Breast epithelium (tissue), 4 donors: ENCODE data around the gene CCDC9B. TPM values are rescaled to one million over a fixed set of nuclear protein-coding genes. Genes with fewer than 3 reads are reported as not detected.

Experiments used
- DNase-seq, 2 donors: peaks; one replicate each; pipeline ENCODE4 v3.0.0-alpha.2; 2019; ENCODE audit warnings: low spot score in 2 of 2
- H3K27ac ChIP-seq, 2 donors: fragments of 200-600 bp; sonication (generic) in 1 of 2; one replicate each; pipeline ENCODE4 v1.5.1; 2016 to 2019; ENCODE audit warnings: mild to moderate bottlenecking in 1 of 2
- H3K27me3 ChIP-seq, 2 donors: fragments of 200-600 bp; sonication (generic) in 1 of 2; one replicate each; pipeline versions ENCODE4 v1.5.1 to v1.6.0; 2017 to 2019; ENCODE audit warnings: control low read depth in 1 of 2, mild to moderate bottlenecking in 1 of 2
- H3K36me3 ChIP-seq: fragments of 200-600 bp; one replicate; pipeline ENCODE4 v1.5.1; 2019
- H3K4me1 ChIP-seq, 2 donors: fragments of 200-600 bp; sonication (generic); one replicate each; pipeline ENCODE4 v1.5.1; 2016 to 2019; ENCODE audit warnings: control low read depth in 1 of 2
- H3K4me3 ChIP-seq, 3 donors: fragments of 200-600 bp; sonication (generic); 1 replicate in 2 of 3; 2 replicates in 1 of 3; pipeline ENCODE4 v1.5.1; 2016 to 2019; ENCODE audit warnings: mild to moderate bottlenecking in 3 of 3, moderate library complexity in 2 of 3
- H3K9me3 ChIP-seq, 2 donors: fragments of 200-600 bp; sonication (generic) in 1 of 2; one replicate each; pipeline ENCODE4 v1.5.1; 2016 to 2019; ENCODE audit warnings: control low read depth in 1 of 2
- CTCF ChIP-seq, 3 donors: fragments of 450-650 bp; IDR thresholded peaks; one replicate each; pipeline ENCODE4 v1.5.1; 2016 to 2017; ENCODE audit warnings: antibody characterized with exemption in 3 of 3, mild to moderate bottlenecking in 3 of 3, moderate library complexity in 3 of 3
- POLR2A ChIP-seq: fragments of 450-650 bp; IDR thresholded peaks from one replicate; pipeline ENCODE4 v1.6.1; 2016; ENCODE audit warnings: antibody characterized with exemption, mild to moderate bottlenecking, moderate library complexity
- POLR2AphosphoS5 ChIP-seq, 3 donors: sonication (generic); formaldehyde crosslinking; IDR thresholded peaks; one replicate each; pipeline ENCODE4 v1.6.1; 2017; ENCODE audit warnings: antibody characterized with exemption in 3 of 3
- intact Hi-C: fragments of 100-400 bp; cut with DNase I; formaldehyde crosslinking; loops from one replicate; pipeline ENCODE4 v1.15.1; 2023; ENCODE audit warnings: low total_unique reads
- total RNA-seq, 3 donors: library from RNA; depleted of rRNA; stranded (reverse); fragments of >200 nt; gene quantifications; one replicate each; pipeline ENCODE4 v1.1.0, GENCODE V29; 2016

The CCDC9B gene
- total RNA-seq, 3 donors from 2014 or later: 4.0 to 14.1 (median 9.4) TPM

DNA sequence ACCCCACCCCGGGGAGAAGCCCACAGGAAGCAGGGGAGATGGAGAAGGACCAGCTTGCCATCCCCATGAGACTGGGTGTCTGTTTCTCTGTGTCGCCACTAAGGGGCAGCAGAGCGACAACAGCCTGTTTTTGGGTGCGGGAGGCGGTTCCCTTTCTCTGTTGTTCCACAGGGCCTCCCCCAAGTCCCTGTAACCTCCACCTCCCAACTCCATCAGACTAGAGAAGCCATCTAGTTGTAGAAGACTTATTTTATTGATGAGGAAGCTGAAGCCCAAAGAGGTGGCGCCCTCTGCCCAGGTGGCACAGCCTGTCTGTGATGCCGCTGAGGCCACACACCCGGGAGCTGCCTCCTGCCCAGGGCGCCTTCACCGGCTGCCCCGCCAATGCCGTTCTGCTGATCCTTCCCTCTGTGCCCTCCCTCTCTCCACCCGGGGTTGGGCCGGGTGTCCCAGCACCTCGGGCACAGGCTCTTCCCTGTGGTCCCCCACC, 3.9 kb upstream of the CCDC9B start:
- Histone ChIP-seq H3K4me3 (no peak overlapping the region), H3K27me3 (no peaks in the 10 kb centered on the region), H3K27ac (no peak overlapping the region), H3K9me3 (no peaks in the 10 kb centered on the region), H3K36me3 (no peaks in the 10 kb centered on the region), H3K4me1 (peaks cover 9 to 18% of the 10 kb centered on the region in 2 donors)
- intact Hi-C loops: no loop called here
- peak; percentile 35 to 68 (median 47) for TF ChIP-seq CTCF (IDR thresholded peaks at IDR 0.05)
- no peak for TF ChIP-seq POLR2A
- no peak for DNase-seq

DNA sequence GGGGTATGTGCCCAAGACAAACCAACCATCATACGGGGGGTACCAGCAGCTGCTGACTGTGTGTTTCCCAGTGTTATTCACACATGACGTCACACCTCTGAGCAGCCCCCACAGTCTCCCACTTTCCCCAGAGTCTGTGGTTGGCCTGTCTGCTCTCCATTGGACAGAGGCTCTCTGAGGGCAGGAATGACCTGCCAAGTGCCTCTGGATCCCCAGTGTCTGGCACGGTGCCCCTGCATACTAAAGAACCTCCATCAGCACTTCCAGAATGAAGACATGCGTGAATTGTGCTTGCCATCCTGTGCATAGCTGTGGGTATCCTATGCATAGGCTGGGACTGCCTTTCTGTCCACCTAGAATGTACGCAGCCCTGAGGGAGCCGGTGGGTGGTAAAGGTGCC, 3.5 kb upstream of the CCDC9B start:
- Histone ChIP-seq H3K27ac (no peak overlapping the region), H3K4me1 (peaks cover 9 to 23% of the 10 kb centered on the region in 2 donors), H3K4me3 (no peak overlapping the region), H3K27me3 (no peaks in the 10 kb centered on the region), H3K36me3 (no peaks in the 10 kb centered on the region), H3K9me3 (no peaks in the 10 kb centered on the region)
- intact Hi-C loops: no loop called here
- DNase-seq: no peak
- TF ChIP-seq CTCF (IDR thresholded peaks at IDR 0.05): no peak
- no peak for TF ChIP-seq POLR2AphosphoS5 (IDR thresholded peaks at IDR 0.05)
- no peak for TF ChIP-seq POLR2A

- no peaks in the 10 kb centered on the region for H3K36me3 ChIP-seq
- no peak overlapping the region for H3K4me3 ChIP-seq
- no peak for DNase-seq
- peak overlapping the region; percentile 37 to 77 for H3K27ac ChIP-seq
- intact Hi-C loops: no loop called here
- H3K9me3 ChIP-seq: no peaks in the 10 kb centered on the region
- peaks cover 12 to 30% of the 10 kb centered on the region in 2 donors for H3K4me1 ChIP-seq
- TF ChIP-seq CTCF (IDR thresholded peaks at IDR 0.05) (no peak), POLR2AphosphoS5 (IDR thresholded peaks at IDR 0.05) (no peak), POLR2A (no peak)
- no peaks in the 10 kb centered on the region for H3K27me3 ChIP-seq
Measured at GRCh38 chr15:40343512-40343911, 2.8 kb upstream of the CCDC9B start.

GRCh38 chr15:40342416-40343320, 1.9 kb upstream of the CCDC9B start:
- no peak for TF ChIP-seq POLR2A
- TF ChIP-seq POLR2AphosphoS5 (IDR thresholded peaks at IDR 0.05): no peak
- TF ChIP-seq CTCF (IDR thresholded peaks at IDR 0.05): no peak
- intact Hi-C loops: no loop called here
- H3K9me3 ChIP-seq: no peaks in the 10 kb centered on the region
- no peaks in the 10 kb centered on the region for H3K27me3 ChIP-seq
- H3K4me3 ChIP-seq: no peak overlapping the region
- H3K27ac ChIP-seq: peak overlapping the region; percentile 37 to 77
- no peaks in the 10 kb centered on the region for H3K36me3 ChIP-seq
- DNase-seq: no peak
- H3K4me1 ChIP-seq: peaks cover 18 to 39% of the 10 kb centered on the region in 2 donors

DNA sequence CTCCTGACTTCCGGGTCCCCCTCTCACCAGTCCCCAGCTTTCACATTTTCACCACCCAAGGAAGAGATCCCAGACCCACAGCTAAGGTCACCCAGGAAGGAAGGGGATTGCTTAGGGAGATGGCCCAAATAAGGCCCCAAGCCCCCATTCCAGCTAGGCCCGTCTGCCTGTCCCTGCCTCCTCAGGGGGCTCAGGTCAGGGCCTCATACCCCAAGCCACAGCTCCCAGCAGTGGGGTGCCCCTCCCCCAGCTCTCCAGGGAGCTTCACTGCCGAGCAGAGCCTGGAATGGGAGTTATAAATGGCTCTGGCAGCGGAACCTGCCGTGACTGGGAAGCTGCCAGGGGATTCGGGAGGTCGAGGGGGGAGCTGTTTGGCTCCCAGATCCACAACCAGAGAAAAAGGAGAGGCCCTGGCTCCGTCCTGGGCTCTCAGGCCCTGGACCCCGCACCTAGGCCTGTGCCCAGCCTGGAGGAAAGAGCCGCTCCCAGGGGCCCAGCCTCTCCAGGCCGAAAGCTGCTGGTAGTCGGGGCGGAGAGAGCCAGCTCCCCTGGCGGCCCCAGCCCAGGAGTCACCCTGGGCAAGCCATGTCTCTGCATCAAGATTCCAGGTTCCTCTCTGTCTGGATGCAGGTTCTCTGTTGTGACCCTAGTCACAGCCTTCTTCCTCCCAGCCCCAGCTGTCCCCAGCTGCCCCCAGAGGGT, 550 bp downstream of the CCDC9B start:
- no peaks in the 10 kb centered on the region for H3K36me3 ChIP-seq
- peak overlapping the region; percentile 96 to 97 for H3K27ac ChIP-seq
- no peaks in the 10 kb centered on the region for H3K9me3 ChIP-seq
- peak overlapping the region; percentile 36 to 67 (median 44) for H3K4me3 ChIP-seq
- no peak for DNase-seq
- TF ChIP-seq POLR2A (no peak), POLR2AphosphoS5 (IDR thresholded peaks at IDR 0.05) (peak in 2 of 3 donors; percentile 37 to 56), CTCF (IDR thresholded peaks at IDR 0.05) (no peak)
- H3K4me1 ChIP-seq: peaks cover 32 to 59% of the 10 kb centered on the region in 2 donors
- intact Hi-C loops: no loop called here
- no peaks in the 10 kb centered on the region for H3K27me3 ChIP-seq
